GM12865 (cell line): ENCODE measurements around the gene ZBTB20.

Experiments used
- DNase-seq: peaks from one replicate; pipeline ENCODE4 v3.0.0; 2010; ENCODE audit warnings: low read depth
- H3K4me3 ChIP-seq: 2 replicates; pipeline ENCODE4 v1.5.1; 2011; ENCODE audit warnings: mild to moderate bottlenecking, low read depth, low read length, control low read depth
- TF ChIP-seq, protein P1 (sequence below): IDR thresholded peaks from 2 replicates; pipeline ENCODE4 v1.5.1; 2011; ENCODE audit warnings: low read length, control low read depth, low read depth, inconsistent platforms; ENCODE audit not compliant: insufficient read depth; ENCODE audit errors: missing control alignments

The ZBTB20 gene

DNA sequence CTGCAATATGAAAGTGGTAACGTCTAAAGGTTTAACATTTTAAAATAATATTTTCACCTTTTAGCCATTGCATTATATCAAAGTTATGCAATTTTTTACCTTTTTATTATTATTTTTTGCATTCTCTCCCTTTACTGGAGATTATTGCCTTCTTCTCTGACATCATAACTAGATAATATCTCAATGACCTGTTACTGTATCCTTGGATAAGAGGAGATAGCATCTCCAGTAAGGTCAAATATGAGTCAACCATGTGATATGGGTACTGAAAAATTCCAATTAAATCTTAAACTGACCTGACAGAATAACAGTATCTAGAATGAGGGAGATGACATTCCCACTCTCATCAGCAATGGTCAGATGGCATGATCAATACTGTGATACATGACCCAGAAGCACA lies 108.3 kb downstream of the ZBTB20 start:
- no peak for DNase-seq
- TF ChIP-seq, protein P1, sequence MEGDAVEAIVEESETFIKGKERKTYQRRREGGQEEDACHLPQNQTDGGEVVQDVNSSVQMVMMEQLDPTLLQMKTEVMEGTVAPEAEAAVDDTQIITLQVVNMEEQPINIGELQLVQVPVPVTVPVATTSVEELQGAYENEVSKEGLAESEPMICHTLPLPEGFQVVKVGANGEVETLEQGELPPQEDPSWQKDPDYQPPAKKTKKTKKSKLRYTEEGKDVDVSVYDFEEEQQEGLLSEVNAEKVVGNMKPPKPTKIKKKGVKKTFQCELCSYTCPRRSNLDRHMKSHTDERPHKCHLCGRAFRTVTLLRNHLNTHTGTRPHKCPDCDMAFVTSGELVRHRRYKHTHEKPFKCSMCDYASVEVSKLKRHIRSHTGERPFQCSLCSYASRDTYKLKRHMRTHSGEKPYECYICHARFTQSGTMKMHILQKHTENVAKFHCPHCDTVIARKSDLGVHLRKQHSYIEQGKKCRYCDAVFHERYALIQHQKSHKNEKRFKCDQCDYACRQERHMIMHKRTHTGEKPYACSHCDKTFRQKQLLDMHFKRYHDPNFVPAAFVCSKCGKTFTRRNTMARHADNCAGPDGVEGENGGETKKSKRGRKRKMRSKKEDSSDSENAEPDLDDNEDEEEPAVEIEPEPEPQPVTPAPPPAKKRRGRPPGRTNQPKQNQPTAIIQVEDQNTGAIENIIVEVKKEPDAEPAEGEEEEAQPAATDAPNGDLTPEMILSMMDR, result no peak

GRCh38 chr3:115022835-115023398 lies 124.2 kb downstream of the ZBTB20 start:
- DNase-seq, result no peak
- H3K4me3 ChIP-seq, result no peak overlapping the region
- TF ChIP-seq, protein P1, result no peak

More for the DNA sequence above, 108.3 kb downstream of the ZBTB20 start:
- H3K4me3 ChIP-seq, result no peak overlapping the region

DNA sequence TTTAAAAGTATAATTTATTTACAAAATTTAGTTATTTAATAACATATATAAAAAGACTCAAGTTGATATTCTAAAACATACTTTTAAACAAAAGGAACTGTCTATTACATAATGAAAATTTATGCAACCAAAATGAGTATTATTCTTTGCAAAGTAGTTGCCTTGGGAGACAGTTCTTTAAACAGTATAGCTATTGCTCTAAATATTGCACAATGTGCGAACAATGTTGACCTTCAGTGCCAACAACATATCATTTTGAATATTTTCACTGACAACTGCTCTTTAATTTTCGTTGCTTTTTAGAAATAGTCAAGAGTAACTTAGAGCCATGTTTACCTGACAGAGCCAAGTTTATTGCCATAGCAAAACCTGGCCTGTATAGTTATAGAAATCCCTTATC lies 124.9 kb downstream of the ZBTB20 start:
- no peak overlapping the region for H3K4me3 ChIP-seq
- TF ChIP-seq, protein P1, result no peak
- DNase-seq, result no peak

DNA sequence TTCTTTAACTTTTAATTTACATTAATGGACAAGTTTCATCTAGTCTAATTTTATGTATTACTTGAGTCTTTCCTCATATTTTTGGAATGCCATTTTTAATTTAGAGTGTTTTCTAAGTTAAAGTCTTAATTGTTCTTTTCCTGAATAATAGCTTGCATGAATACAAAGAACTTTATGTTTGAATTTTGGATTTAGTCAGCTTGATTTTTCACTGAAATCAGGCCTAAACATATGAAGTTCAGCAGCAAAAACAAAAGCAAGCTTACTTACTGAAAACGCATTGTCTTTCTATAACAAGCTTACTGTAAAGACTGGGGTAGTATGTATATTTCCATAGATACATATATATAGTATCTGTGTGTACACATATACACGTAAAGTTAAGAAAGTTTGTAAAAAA lies 126.0 kb downstream of the ZBTB20 start:
- no peak overlapping the region for H3K4me3 ChIP-seq
- TF ChIP-seq, protein P1, result no peak

DNA sequence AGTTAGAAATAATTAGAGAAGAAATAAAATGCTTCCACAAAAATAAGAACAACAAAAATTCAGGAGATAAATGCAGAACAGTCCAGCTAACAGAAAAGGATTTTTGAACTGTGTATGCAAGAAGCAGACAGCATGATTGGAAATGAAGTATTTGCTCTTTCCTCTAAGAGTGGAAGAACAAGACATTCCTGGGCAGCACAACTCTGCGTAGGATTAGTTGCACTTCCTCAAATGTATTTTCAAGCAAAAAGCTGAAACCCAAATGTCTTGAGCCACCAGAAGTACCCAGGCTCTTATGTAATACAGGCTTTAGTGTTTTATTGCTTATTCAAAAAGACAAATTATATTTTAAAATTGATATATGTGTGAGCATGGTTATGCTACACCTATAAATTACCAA lies 127.2 kb downstream of the ZBTB20 start:
- peak; percentile 9 for DNase-seq
- H3K4me3 ChIP-seq, result no peak overlapping the region
- TF ChIP-seq, protein P1, result no peak

More for the DNA sequence above, 126.0 kb downstream of the ZBTB20 start:
- DNase-seq, result no peak

GRCh38 chr3:115018694-115019093 lies 128.4 kb downstream of the ZBTB20 start:
- DNase-seq, result no peak
- no peak overlapping the region for H3K4me3 ChIP-seq
- TF ChIP-seq, protein P1, result no peak

- DNase-seq, result no peak
- no peak overlapping the region for H3K4me3 ChIP-seq
- TF ChIP-seq, protein P1, result no peak
These were observed 139.1 kb downstream of the ZBTB20 start for GRCh38 chr3:115007966-115008365.
